Lower leg skin (tissue), 3 donors: Measurements from ENCODE around the gene LRTM2.

Experiments used
- CTCF ChIP-seq, 3 donors: fragments of 450-650 bp; IDR thresholded peaks; one replicate each; pipeline ENCODE4 v1.5.1; 2016; ENCODE audit warnings: antibody characterized with exemption in 3 of 3, mild to moderate bottlenecking in 3 of 3, moderate library complexity in 2 of 3
- POLR2A ChIP-seq, 2 donors: fragments of 450-650 bp; IDR thresholded peaks; one replicate each; pipeline ENCODE4 v1.6.1; 2016 to 2017; ENCODE audit warnings: antibody characterized with exemption in 2 of 2, mild to moderate bottlenecking in 1 of 2, moderate library complexity in 1 of 2

GRCh38 chr12:1790444-1790843 is 29.9 kb upstream of the LRTM2 start:
- no peak for TF ChIP-seq CTCF (IDR thresholded peaks at IDR 0.05)
- TF ChIP-seq POLR2A (IDR thresholded peaks at IDR 0.05), result no peak
